T-cell (primary cell): Measurements from ENCODE around the gene TMEM170A. TPM values are rescaled to one million over a fixed set of nuclear protein-coding genes. Genes with fewer than 3 reads are reported as not detected.

Experiments used
- ATAC-seq, 4 experiments: fragments of 200-7000 bp in 3 of 4; fragments of 150-1000 bp in 1 of 4; cut with Tn5 transposase; replicated peaks in 1 of 4; 1 replicate in 3 of 4; 2 replicates in 1 of 4; pipeline ENCODE4 v1.10.0; 2021; ENCODE audit warnings: moderate library complexity in 3 of 4, mild to moderate bottlenecking in 2 of 4, moderate number of reproducible peaks in 1 of 4
- CTCF ChIA-PET, 2 donors: fragments of 300-600 bp; sonication (Branson Sonifier 250); formaldehyde crosslinking; loops; one replicate each; lab custom pipeline; 2022; ENCODE audit warnings: antibody characterized with exemption in 2 of 2; lab: Charles Lee
- POLR2A ChIA-PET, 2 donors: fragments of 300-600 bp; sonication (Branson Sonifier 250); formaldehyde crosslinking; loops; one replicate each; lab custom pipeline; 2022; ENCODE audit warnings: antibody characterized with exemption in 2 of 2; lab: Charles Lee
- DNase-seq, 35 experiments: peaks; one replicate each; pipeline versions ENCODE4 v3.0.0 to v3.0.0-alpha.2; 2013 to 2023
- H3K27ac ChIP-seq: one replicate; pipeline ENCODE4 v1.5.1; 2013; ENCODE audit warnings: low read length
- H3K27me3 ChIP-seq, 2 experiments: replicated peaks in 1 of 2; 1 replicate in 1 of 2; 2 replicates in 1 of 2; pipeline versions ENCODE4 v1.6.1 to v1.7.0; 2013; ENCODE audit warnings: low read length in 1 of 2, mixed read lengths in 1 of 2; ENCODE audit not compliant: control insufficient read depth in 2 of 2, insufficient read depth in 2 of 2; ENCODE audit errors: extremely low read depth in 1 of 2
- H3K36me3 ChIP-seq, 2 donors: 1 replicate in 1 of 2; 2 replicates in 1 of 2; pipeline versions ENCODE4 v1.6.1 to v1.7.0; 2013; ENCODE audit warnings: low read length in 1 of 2; ENCODE audit not compliant: control insufficient read depth in 2 of 2, insufficient read depth in 1 of 2; ENCODE audit errors: extremely low read depth in 1 of 2
- H3K4me1 ChIP-seq, 2 experiments: 1 replicate in 1 of 2; 2 replicates in 1 of 2; pipeline versions ENCODE4 v1.6.1 to v1.7.0; 2013; ENCODE audit warnings: low read length in 2 of 2, mixed read lengths in 1 of 2; ENCODE audit not compliant: insufficient read depth in 2 of 2, control insufficient read depth in 1 of 2; ENCODE audit errors: extremely low read depth in 1 of 2
- H3K4me3 ChIP-seq, 2 donors: 1 replicate in 1 of 2; 2 replicates in 1 of 2; pipeline versions ENCODE4 v1.5.1 to v1.7.0; 2013; ENCODE audit warnings: mild to moderate bottlenecking in 2 of 2, low read length in 1 of 2, moderate library complexity in 1 of 2; ENCODE audit not compliant: control insufficient read depth in 1 of 2; ENCODE audit errors: extremely low read depth in 1 of 2
- H3K9me3 ChIP-seq: 2 replicates; pipeline ENCODE4 v1.7.0; 2013
- H3K27ac Mint-ChIP-seq, 2 donors: one replicate each; pipeline ENCODE4 v1.8.0; 2020 to 2021; ENCODE audit warnings: mild to moderate bottlenecking in 2 of 2, mixed read lengths in 2 of 2
- H3K27me3 Mint-ChIP-seq, 2 donors: one replicate each; pipeline ENCODE4 v1.8.0; 2021 to 2022; ENCODE audit warnings: mixed read lengths in 2 of 2
- H3K36me3 Mint-ChIP-seq: one replicate; pipeline ENCODE4 v1.8.0; 2021; ENCODE audit warnings: mixed read lengths
- H3K4me1 Mint-ChIP-seq, 3 donors: one replicate each; pipeline ENCODE4 v1.8.0; 2020 to 2022; ENCODE audit warnings: mixed read lengths in 3 of 3, mild to moderate bottlenecking in 1 of 3
- H3K4me3 Mint-ChIP-seq, 3 donors: one replicate each; pipeline ENCODE4 v1.8.0; 2020 to 2022; ENCODE audit warnings: mild to moderate bottlenecking in 3 of 3, mixed read lengths in 3 of 3, moderate library complexity in 3 of 3
- H3K9me3 Mint-ChIP-seq, 3 donors: one replicate each; pipeline ENCODE4 v1.8.0; 2020 to 2022; ENCODE audit warnings: mixed read lengths in 3 of 3
- WGBS: methylation state at CpG from one replicate; pipeline ENCODE4 v1.1.5; 2013; ENCODE audit warnings: missing lambda C conversion rate; ENCODE audit not compliant: insufficient coverage; 5-methylcytosine and 5-hydroxymethylcytosine counted together
- total RNA-seq, 35 experiments: library from RNA in 6 of 35; stranded (reverse) in 6 of 35; fragments of 120-200 nt in 1 of 35; gene quantifications; one replicate each; pipeline versions ENCODE4 v1.2.1 to v1.2.4 and lab custom pipeline; 2013 to 2026

TMEM170A gene
- total RNA-seq, 5 donors from 2014 or later (not counting 1 experiment from before 2014, with no cell fraction given): 37.7 to 45.8 (median 41.9) TPM

DNA sequence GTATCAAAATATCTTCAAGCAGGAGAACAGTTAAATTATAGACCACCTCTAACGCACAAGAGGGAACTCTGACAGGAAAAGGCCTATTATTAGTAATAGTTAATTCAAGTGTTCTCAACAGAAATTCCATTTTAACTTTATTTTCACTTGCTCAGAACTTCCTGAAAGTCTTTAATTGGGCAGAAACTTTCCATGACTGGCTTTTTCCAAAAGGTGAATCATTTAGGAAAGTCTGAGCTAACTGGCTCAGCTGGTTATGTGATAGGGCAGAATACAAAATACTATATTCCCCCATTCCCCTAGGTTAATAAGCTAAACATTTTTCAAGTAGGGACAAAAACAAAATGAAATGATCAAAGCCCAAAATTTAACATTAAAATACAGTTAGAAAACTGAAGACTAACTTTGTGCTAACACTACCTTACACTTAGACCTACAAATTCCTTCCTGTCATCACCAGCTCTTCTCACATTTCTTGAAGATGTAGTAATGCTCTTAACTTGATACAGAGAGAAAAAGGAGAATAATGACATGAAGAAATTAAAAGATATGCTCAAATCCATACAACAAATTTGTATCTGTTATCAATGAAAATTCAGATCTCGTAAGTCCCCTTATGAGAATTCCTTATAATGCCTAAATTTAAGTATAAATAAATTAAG lies 62.2 kb downstream of the TMEM170A start:
- WGBS: no CpG with 5 or more reads among the region's 2 CpGs
- Mint-ChIP-seq H3K4me3 (no peak overlapping the region), H3K9me3 (no peaks in the 10 kb centered on the region), H3K36me3 (peaks cover 20% of the 10 kb centered on the region), H3K27ac (no peak overlapping the region), H3K4me1 (peaks cover 0 to 4% (median 3%) of the 10 kb centered on the region in 3 donors), H3K27me3 (no peaks in the 10 kb centered on the region)
- no peak for ATAC-seq
- no peaks in the 10 kb centered on the region for H3K9me3 ChIP-seq
- H3K4me1 ChIP-seq: no peaks in the 10 kb centered on the region
- ChIA-PET POLR2A (interaction anchor here (0.5 to 0.6 kb wide), 3 partner anchors 9 to 163 kb away, joined by 3 to 12 read pairs (median 5); no protein-coding TSS in a partner anchor), CTCF (interaction anchor here (0.5 to 2.4 kb wide), 11 partner anchors 13 to 203 kb away, joined by 3 to 14 read pairs (median 5); no protein-coding TSS in a partner anchor)
- no peak for DNase-seq
- H3K36me3 ChIP-seq: peaks cover 0 to 6% of the 10 kb centered on the region in 2 donors
- H3K27ac ChIP-seq: no peak overlapping the region
- H3K27me3 ChIP-seq: no peaks in the 10 kb centered on the region
- H3K4me3 ChIP-seq: no peak overlapping the region

DNA sequence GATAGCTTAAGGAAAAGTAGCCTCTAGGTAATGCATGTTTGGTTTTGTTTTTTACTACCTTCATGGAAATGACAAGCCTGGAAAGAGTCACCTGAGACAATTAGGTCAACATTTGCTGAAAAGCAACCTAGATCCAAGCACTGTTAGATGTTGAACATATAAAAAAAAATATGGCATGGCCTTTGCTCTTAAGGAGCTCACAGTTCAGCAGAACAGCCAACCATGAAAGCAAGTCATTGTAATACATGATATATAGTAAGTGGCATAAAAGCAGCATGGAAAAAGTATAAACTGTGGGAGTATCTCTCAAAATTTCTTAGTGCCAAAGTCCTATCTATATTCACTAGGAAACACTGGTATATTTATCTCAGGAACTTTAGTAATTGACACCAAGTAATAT lies 62.8 kb downstream of the TMEM170A start:
- Mint-ChIP-seq H3K4me1 (peaks cover 0 to 4% (median 3%) of the 10 kb centered on the region in 3 donors), H3K27me3 (no peaks in the 10 kb centered on the region), H3K9me3 (no peaks in the 10 kb centered on the region), H3K4me3 (no peak overlapping the region), H3K36me3 (peaks cover 16% of the 10 kb centered on the region), H3K27ac (no peak overlapping the region)
- no peaks in the 10 kb centered on the region for H3K9me3 ChIP-seq
- no peak overlapping the region for H3K27ac ChIP-seq
- ATAC-seq (no peak), DNase-seq (no peak)
- H3K36me3 ChIP-seq: peaks cover 0 to 6% of the 10 kb centered on the region in 2 donors
- ChIA-PET POLR2A (interaction anchor here (0.6 kb wide), 3 partner anchors 8 to 164 kb away, joined by 3 to 10 read pairs (median 3); no protein-coding TSS in a partner anchor), CTCF (interaction anchor here (0.6 to 2.4 kb wide), 13 partner anchors 9 to 333 kb away, joined by 3 to 14 read pairs (median 4); no protein-coding TSS in a partner anchor)
- no peaks in the 10 kb centered on the region for H3K27me3 ChIP-seq
- H3K4me1 ChIP-seq: no peaks in the 10 kb centered on the region
- no peak overlapping the region for H3K4me3 ChIP-seq

DNA sequence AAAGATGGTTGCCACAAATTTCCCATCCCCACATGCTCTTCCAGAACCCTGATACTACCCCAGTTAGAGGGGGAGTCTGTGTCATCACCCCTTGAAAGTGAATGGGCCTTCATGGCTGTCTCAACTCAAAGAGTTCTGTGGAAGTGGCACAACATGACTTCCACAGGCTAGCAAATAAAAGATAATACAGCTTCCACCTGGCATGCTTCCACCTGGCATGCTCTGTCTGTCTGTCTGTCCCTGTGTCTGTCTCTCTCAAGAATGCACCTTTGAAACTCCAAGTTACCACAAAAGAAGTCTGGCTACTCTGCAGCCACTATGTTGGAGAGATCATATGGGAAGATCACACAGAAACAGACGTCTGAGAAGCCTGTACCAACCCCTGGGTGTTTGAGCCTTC lies 66.2 kb downstream of the TMEM170A start:
- 71% methylated on average over 1 of the region's 1 CpG for WGBS
- POLR2A ChIA-PET: interaction anchor here in 1 of 2 donors (0.7 kb wide), 1 partner anchor 51 kb away, joined by 8 read pairs; no protein-coding TSS in a partner anchor
- Histone ChIP-seq H3K36me3 (peaks cover 8 to 16% of the 10 kb centered on the region in 2 donors), H3K9me3 (no peaks in the 10 kb centered on the region), H3K4me1 (no peaks in the 10 kb centered on the region), H3K27me3 (no peaks in the 10 kb centered on the region), H3K27ac (no peak overlapping the region), H3K4me3 (no peak overlapping the region)
- H3K36me3 Mint-ChIP-seq: peaks cover 20% of the 10 kb centered on the region
- CTCF ChIA-PET: interaction anchor here (0.6 to 2.0 kb wide), 3 partner anchors 13 to 199 kb away, joined by 3 to 8 read pairs (median 6); no protein-coding TSS in a partner anchor
- H3K4me1 Mint-ChIP-seq: peaks cover 0 to 4% (median 3%) of the 10 kb centered on the region in 3 donors
- no peaks in the 10 kb centered on the region for H3K27me3 Mint-ChIP-seq
- H3K9me3 Mint-ChIP-seq: no peaks in the 10 kb centered on the region
- no peak overlapping the region for H3K27ac Mint-ChIP-seq
- DNase-seq: no peak
- ATAC-seq: no peak
- no peak overlapping the region for H3K4me3 Mint-ChIP-seq

DNA sequence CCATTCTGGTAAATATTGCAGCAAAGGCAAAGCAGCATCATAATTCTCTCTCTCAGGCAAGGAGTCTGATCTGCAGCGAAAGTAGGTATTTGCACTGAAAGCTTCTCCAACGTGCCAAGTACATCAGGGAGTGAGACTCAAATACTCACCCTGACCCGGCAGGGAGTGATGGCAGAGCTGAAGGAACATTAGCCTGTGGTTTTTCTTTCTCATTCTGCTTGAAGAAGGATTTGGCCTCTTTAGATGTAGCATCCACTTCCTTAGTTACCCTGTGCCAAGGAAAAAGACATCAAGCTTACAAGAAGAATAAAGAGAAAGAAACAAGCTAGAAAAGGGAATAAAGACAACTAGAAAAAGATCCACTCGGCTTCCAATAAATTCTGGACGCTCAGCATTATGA lies 69.5 kb downstream of the TMEM170A start:
- H3K27ac Mint-ChIP-seq: no peak overlapping the region
- H3K4me3 Mint-ChIP-seq: no peak overlapping the region
- 100% methylated on average over 2 of the region's 5 CpGs for WGBS
- no peaks in the 10 kb centered on the region for H3K27me3 ChIP-seq
- ChIA-PET CTCF (interaction anchor here (0.5 to 1.4 kb wide), 4 partner anchors 9 to 914 kb away, joined by 3 to 6 read pairs (median 4); no protein-coding TSS in a partner anchor), POLR2A (no interaction called here)
- DNase-seq (no peak), ATAC-seq (no peak)
- H3K27ac ChIP-seq: no peak overlapping the region
- H3K9me3 Mint-ChIP-seq: no peaks in the 10 kb centered on the region
- H3K4me1 Mint-ChIP-seq: peaks cover 0 to 2% (median 2%) of the 10 kb centered on the region in 3 donors
- H3K27me3 Mint-ChIP-seq: no peaks in the 10 kb centered on the region
- no peaks in the 10 kb centered on the region for H3K4me1 ChIP-seq
- H3K9me3 ChIP-seq: no peaks in the 10 kb centered on the region
- H3K36me3 ChIP-seq: peaks cover 17 to 33% of the 10 kb centered on the region in 2 donors
- H3K4me3 ChIP-seq: no peak overlapping the region
- peaks cover 38% of the 10 kb centered on the region for H3K36me3 Mint-ChIP-seq

Other genes starting within 250 kb of the TMEM170A start
- 1 to 10 TPM in 3 of 5 donors, not detected in 2; 6.1 to 8.3 (median 7.9) TPM for gene CTRB1, start 245.7 kb downstream of the TMEM170A start, total RNA-seq
- gene BCAR1, start 213.1 kb downstream of the TMEM170A start, total RNA-seq: 1 to 10 TPM in 2 of 5 donors, under 1 TPM in 3; 0.49 to 1.6 (median 0.98) TPM
- gene CFDP1, start 31.2 kb downstream of the TMEM170A start, total RNA-seq: 10 to 100 TPM; 30.8 to 36.5 (median 34.2) TPM
- gene CHST6, start 30.8 kb upstream of the TMEM170A start, total RNA-seq: under 1 TPM in 2 of 5 donors, not detected in 3; 0.15 to 0.16 TPM
- under 1 TPM in 1 of 5 donors, not detected in 4; 0.09 TPM for gene CHST5, start 71.4 kb upstream of the TMEM170A start, total RNA-seq
- 1 to 10 TPM; 1.5 to 3.0 (median 2.1) TPM for gene TMEM231, start 91.6 kb upstream of the TMEM170A start, total RNA-seq
- gene GABARAPL2, start 101.7 kb upstream of the TMEM170A start, total RNA-seq: 10 to 100 TPM; 70.9 to 78.6 (median 76.4) TPM
- 10 to 100 TPM; 62.9 to 79.2 (median 72.0) TPM for gene ADAT1, start 158.6 kb upstream of the TMEM170A start, total RNA-seq
- 100 to 1,000 TPM; 121 to 151 (median 128) TPM for gene KARS1, start 183.0 kb upstream of the TMEM170A start, total RNA-seq
- 100 to 1,000 TPM in 1 of 5 donors, 10 to 100 TPM in 4; 86.0 to 104 (median 94.0) TPM for gene TERF2IP, start 183.1 kb upstream of the TMEM170A start, total RNA-seq
- gene CPHXL2, start 212.3 kb upstream of the TMEM170A start, total RNA-seq: not detected
- gene DUXB, start 236.8 kb upstream of the TMEM170A start, total RNA-seq: not detected